ENCODE data around the gene PCDH9. TPM values are rescaled to one million over a fixed set of nuclear protein-coding genes. Genes with fewer than 3 reads are reported as not detected.

PCDH9 gene
- total and polyA plus RNA-seq, 2 of the 13 experiments (the other 11 are each of a cell fraction or from before 2014, with no cell fraction given): 0.09 TPM; not detected in 1

- ATAC-seq (no peak), FAIRE-seq (no peak), DNase-seq (ENCODE audit: low spot score) (no peak)
- Histone ChIP-seq H3K27ac (ENCODE audit: extremely low read length, insufficient read depth, low read length) (no peak overlapping the region), H3K79me2 (ENCODE audit: insufficient read depth, low read length) (no peaks in the 10 kb centered on the region), H3K9me3 (ENCODE audit: low read length) (no peaks in the 10 kb centered on the region), H3K9ac (ENCODE audit: insufficient read depth, low read depth, low read length) (no peak overlapping the region), H3K4me3 (replicated peaks in 1 of 3; ENCODE audit: insufficient read depth in 1 of 3, low read depth in 2 of 3, low read length in 3 of 3) (no peak overlapping the region), H3K4me1 (ENCODE audit: insufficient read depth, low read length) (no peaks in the 10 kb centered on the region), H3K36me3 (replicated peaks in 1 of 2; ENCODE audit: control insufficient read depth in 1 of 2, insufficient read depth in 2 of 2, low read length in 2 of 2) (no peaks in the 10 kb centered on the region), H2AFZ (ENCODE audit: low read length) (no peak overlapping the region), H3K27me3 (ENCODE audit: control insufficient read depth in 1 of 2, insufficient read depth in 2 of 2, low read length in 2 of 2) (no peaks in the 10 kb centered on the region), H4K20me1 (ENCODE audit: insufficient read depth, low read length) (no peaks in the 10 kb centered on the region), H3K4me2 (ENCODE audit: low read depth, low read length) (no peak overlapping the region)
- intact Hi-C loops (cut with micrococcal nuclease; ENCODE audit: unreplicated experiment): no loop called here
- TF ChIP-seq CCAR2 (optimal IDR thresholded peaks at IDR 0.05; ENCODE audit: low read depth, low read length) (no peak), MLLT10 (CRISPR knock-in tag; IDR thresholded peaks at IDR 0.05) (no peak), SRF (IDR thresholded peaks at IDR 0.05; ENCODE audit: low read depth, low read length) (no peak), SRSF4 (IDR thresholded peaks at IDR 0.05; ENCODE audit: low read depth, low read length, poor library complexity, severe bottlenecking) (no peak), NR2C2 (CRISPR knock-in tag; IDR thresholded peaks at IDR 0.05; ENCODE audit: borderline replicate concordance) (no peak)
- in situ Hi-C loops (cut with HindIII; ENCODE audit: extremely low pct_ligation_motif_present, low pct_unique_long_range_greater_than_20kb): no loop called here
- CTCF ChIA-PET (ENCODE audit: low intra/inter-chr PET ratio, low total read pairs): no interaction called here
- POLR2A ChIA-PET: no interaction called here
- WGBS (ENCODE audit: low lambda C conversion rate): 18% methylated on average over 8 of the region's 8 CpGs
- BruUV-seq (replicated peaks): no TSS peak
Measured at GRCh38 chr13:66345971-66346370, 884.2 kb downstream of the PCDH9 start.

GRCh38 chr13:66345518-66345810 lies 884.7 kb downstream of the PCDH9 start:
- H3K36me3 ChIP-seq (replicated peaks in 1 of 2; ENCODE audit: control insufficient read depth in 1 of 2, insufficient read depth in 2 of 2, low read length in 2 of 2): no peaks in the 10 kb centered on the region
- H2AFZ ChIP-seq (ENCODE audit: low read length): no peak overlapping the region
- WGBS (ENCODE audit: low lambda C conversion rate): 30% methylated on average over 6 of the region's 6 CpGs
- H3K9me3 ChIP-seq (ENCODE audit: low read length): no peaks in the 10 kb centered on the region
- intact Hi-C loops (cut with micrococcal nuclease; ENCODE audit: unreplicated experiment): no loop called here
- BruUV-seq (replicated peaks): no TSS peak
- TF ChIP-seq NFIC (IDR thresholded peaks at IDR 0.05; ENCODE audit: low read length) (no peak), ZNF207 (IDR thresholded peaks at IDR 0.05; ENCODE audit: borderline replicate concordance) (no peak), BRF2 (CRISPR knock-in tag; IDR thresholded peaks at IDR 0.05) (no peak), ZNF597 (CRISPR knock-in tag; IDR thresholded peaks at IDR 0.05) (no peak), ZNF3 (CRISPR knock-in tag; IDR thresholded peaks at IDR 0.05) (no peak)
- no peak for DNase-seq (ENCODE audit: low spot score)
- no peak overlapping the region for H3K9ac ChIP-seq (ENCODE audit: insufficient read depth, low read depth, low read length)
- no peak for FAIRE-seq
- no peak overlapping the region for H3K27ac ChIP-seq (ENCODE audit: extremely low read length, insufficient read depth, low read length)
- in situ Hi-C loops (cut with HindIII; ENCODE audit: extremely low pct_ligation_motif_present, low pct_unique_long_range_greater_than_20kb): no loop called here
- H3K27me3 ChIP-seq (ENCODE audit: control insufficient read depth in 1 of 2, insufficient read depth in 2 of 2, low read length in 2 of 2): no peaks in the 10 kb centered on the region
- no peaks in the 10 kb centered on the region for H4K20me1 ChIP-seq (ENCODE audit: insufficient read depth, low read length)
- ChIA-PET CTCF (ENCODE audit: low intra/inter-chr PET ratio, low total read pairs) (no interaction called here), POLR2A (no interaction called here)
- no peaks in the 10 kb centered on the region for H3K79me2 ChIP-seq (ENCODE audit: insufficient read depth, low read length)
- no peaks in the 10 kb centered on the region for H3K4me1 ChIP-seq (ENCODE audit: insufficient read depth, low read length)
- no peak overlapping the region for H3K4me3 ChIP-seq (replicated peaks in 1 of 3; ENCODE audit: insufficient read depth in 1 of 3, low read depth in 2 of 3, low read length in 3 of 3)
- ATAC-seq: no peak
- H3K4me2 ChIP-seq (ENCODE audit: low read depth, low read length): no peak overlapping the region
